Suppressor macrophage treated with lipopolysaccharide for 4 hours (primary cell): ENCODE measurements around the gene CCDC12.
A peak's percentile ranks its signal among the peaks of the same experiment; 100 is the strongest.

Source experiments
- DNase-seq: peaks from one replicate; pipeline ENCODE4 v3.0.0-alpha.2; 2020

CCDC12 gene

GRCh38 chr3:46953234-46954010, 23.1 kb downstream of the CCDC12 start:
- DNase-seq, result peak; percentile 71

- DNase-seq, result no peak
Observed at GRCh38 chr3:46952813-46953212, 23.7 kb downstream of the CCDC12 start.

GRCh38 chr3:46950650-46951241, 25.8 kb downstream of the CCDC12 start:
- DNase-seq, result no peak

GRCh38 chr3:46950177-46950576, 26.4 kb downstream of the CCDC12 start:
- no peak for DNase-seq

- DNase-seq, result peak; percentile 76
Observed at GRCh38 chr3:46948830-46949671, 27.5 kb downstream of the CCDC12 start.

- peak; percentile 85 for DNase-seq
Observed at GRCh38 chr3:46947981-46948791, 28.4 kb downstream of the CCDC12 start.

- DNase-seq, result no peak
Observed at GRCh38 chr3:46947546-46947901, 29.0 kb downstream of the CCDC12 start.

- DNase-seq, result no peak
Observed at GRCh38 chr3:46946856-46947545, 29.5 kb downstream of the CCDC12 start.

GRCh38 chr3:46946416-46946815, 30.1 kb downstream of the CCDC12 start:
- DNase-seq, result no peak

- DNase-seq, result no peak
Observed at GRCh38 chr3:46944191-46944590, 32.4 kb downstream of the CCDC12 start.

GRCh38 chr3:46943237-46944187, 33.0 kb downstream of the CCDC12 start:
- DNase-seq, result no peak

GRCh38 chr3:46942481-46943236, 33.9 kb downstream of the CCDC12 start:
- DNase-seq, result no peak

GRCh38 chr3:46942076-46942475, 34.5 kb downstream of the CCDC12 start:
- DNase-seq, result no peak

GRCh38 chr3:46939578-46940445, 36.7 kb downstream of the CCDC12 start:
- DNase-seq, result no peak

- no peak for DNase-seq
Observed at GRCh38 chr3:46938118-46938517, 38.4 kb downstream of the CCDC12 start.

- DNase-seq, result peak; percentile 63
Observed at GRCh38 chr3:46936733-46937250, 39.8 kb downstream of the CCDC12 start.

GRCh38 chr3:46935989-46936558, 40.5 kb downstream of the CCDC12 start:
- peak; percentile 82 for DNase-seq

- DNase-seq, result peak; percentile 66
Observed at GRCh38 chr3:46935168-46935858, 41.2 kb downstream of the CCDC12 start.
